ENCODE measurements around the gene CLCN7. TPM values are rescaled to one million over a fixed set of nuclear protein-coding genes. Genes with fewer than 3 reads are reported as not detected.

Gene CLCN7
- 74.9 and 195 TPM in 2 replicates for total RNA-seq

GRCh38 chr16:1474796-1475551 lies at the start of gene CLCN7:
Gene CLCN7 (minus strand): TSS chr16:1475028. CDS start chr16:1474974, 54 bp downstream.

GRCh38 chr16:1492923-1493745 lies 18.3 kb upstream of the CLCN7 start, which contains the start of gene TELO2:
Gene TELO2 (plus strand): TSS chr16:1493360. CDS start chr16:1494282, 922 bp downstream.

GRCh38 chr16:1488619-1489018 lies 13.8 kb upstream of the CLCN7 start, which contains the start of gene PTX4:
Gene PTX4 (minus strand): TSS chr16:1488944. CDS start chr16:1488909, 35 bp downstream.

GRCh38 chr16:1443980-1444729 lies 30.7 kb downstream of the CLCN7 start, which contains the start of gene CCDC154:
Gene CCDC154 (minus strand): TSS chr16:1444556. CDS start chr16:1444322, 234 bp downstream.

GRCh38 chr16:1430759-1431496 lies 43.9 kb downstream of the CLCN7 start, which contains the start of gene PERCC1:
Gene PERCC1 (plus strand): TSS chr16:1431078. CDS start chr16:1432594, 1,516 bp downstream.

GRCh38 chr16:1414532-1415260 lies 60.1 kb downstream of the CLCN7 start, which contains the start of gene UNKL:
Gene UNKL (minus strand): TSS chr16:1414704. CDS start chr16:1414691, 13 bp downstream.

Other genes starting within 250 kb of the CLCN7 start
- gene TPSG1, start 249.8 kb downstream of the CLCN7 start, total RNA-seq: not detected in 2 replicates
- not detected in 2 replicates for gene TPSB2, start 244.8 kb downstream of the CLCN7 start, total RNA-seq
- not detected in 2 replicates for gene TPSAB1, start 234.3 kb downstream of the CLCN7 start, total RNA-seq
- not detected in 2 replicates for gene TPSD1, start 219.0 kb downstream of the CLCN7 start, total RNA-seq
- 63.9 and 86.0 TPM in 2 replicates for gene UBE2I, start 165.4 kb downstream of the CLCN7 start, total RNA-seq
- gene BAIAP3, start 141.4 kb downstream of the CLCN7 start, total RNA-seq: 0.66 and 2.4 TPM in 2 replicates
- 43.1 and 73.6 TPM in 2 replicates for gene TSR3, start 123.2 kb downstream of the CLCN7 start, total RNA-seq
- 30.6 and 67.2 TPM in 2 replicates for gene GNPTG, start 123.1 kb downstream of the CLCN7 start, total RNA-seq
- 8.2 and 9.4 TPM in 2 replicates for gene UNKL, start 60.3 kb downstream of the CLCN7 start, total RNA-seq
- gene UQCC4, start 54.3 kb downstream of the CLCN7 start, total RNA-seq: 13.1 and 17.0 TPM in 2 replicates
- gene PERCC1, start 44.0 kb downstream of the CLCN7 start, total RNA-seq: not detected in 2 replicates
- 0.14 and 0.88 TPM in 2 replicates for gene CCDC154, start 30.5 kb downstream of the CLCN7 start, total RNA-seq
- 0.29 TPM in 1 of 2 replicates, not detected in the other for gene PTX4, start 13.9 kb upstream of the CLCN7 start, total RNA-seq
- gene TELO2, start 18.3 kb upstream of the CLCN7 start, total RNA-seq: 17.3 and 30.4 TPM in 2 replicates
- gene TMEM204, start 58.6 kb upstream of the CLCN7 start, total RNA-seq: 9.6 and 39.7 TPM in 2 replicates
- gene IFT140, start 137.0 kb upstream of the CLCN7 start, total RNA-seq: 22.8 and 25.2 TPM in 2 replicates
- 9.8 and 16.0 TPM in 2 replicates for gene CRAMP1, start 137.3 kb upstream of the CLCN7 start, total RNA-seq
- gene JPT2, start 203.3 kb upstream of the CLCN7 start, total RNA-seq: 25.6 and 84.6 TPM in 2 replicates
- 38.7 and 65.4 TPM in 2 replicates for gene MAPK8IP3, start 231.2 kb upstream of the CLCN7 start, total RNA-seq

All from placental pericyte (primary cell).